HG03045 (cell line): ENCODE data around the gene CPED1.
"Not testable (repeated sequence)": the region's sequence is repeated elsewhere in the genome, so short reads cannot be mapped to it uniquely, and the experiment has no call there.

Experiments
- ATAC-seq: cut with Tn5 transposase; IDR thresholded peaks from one replicate; pipeline ENCODE4 v1.9.1; 2021; ENCODE audit warnings: mild to moderate bottlenecking, moderate library complexity; ENCODE audit not compliant: unreplicated experiment

Gene CPED1

GRCh38 chr7:121016966-121017365 lies 28.5 kb downstream of the CPED1 start:
- ATAC-seq = no peak

- no peak for ATAC-seq
These were observed 29.1 kb downstream of the CPED1 start for GRCh38 chr7:121017586-121017985.

DNA sequence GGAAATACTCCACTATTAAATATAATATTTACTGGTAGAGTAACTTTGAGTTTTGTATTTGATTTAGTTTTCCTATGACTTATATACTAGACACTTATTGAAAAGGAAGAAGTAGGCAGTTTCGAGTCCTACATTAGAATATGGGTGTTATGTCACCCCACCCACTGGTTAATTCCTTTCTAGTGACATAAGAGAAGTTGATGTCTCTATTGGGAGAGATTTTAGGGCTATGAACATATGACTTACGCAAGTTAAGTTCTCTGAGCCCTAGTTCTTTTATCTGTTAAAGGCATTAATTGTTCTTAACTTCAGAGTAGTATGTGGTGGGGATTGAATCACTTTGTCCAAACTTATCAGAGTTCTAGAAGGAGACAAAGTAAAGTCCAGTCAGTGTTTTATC lies 30.5 kb downstream of the CPED1 start:
- ATAC-seq = no peak

DNA sequence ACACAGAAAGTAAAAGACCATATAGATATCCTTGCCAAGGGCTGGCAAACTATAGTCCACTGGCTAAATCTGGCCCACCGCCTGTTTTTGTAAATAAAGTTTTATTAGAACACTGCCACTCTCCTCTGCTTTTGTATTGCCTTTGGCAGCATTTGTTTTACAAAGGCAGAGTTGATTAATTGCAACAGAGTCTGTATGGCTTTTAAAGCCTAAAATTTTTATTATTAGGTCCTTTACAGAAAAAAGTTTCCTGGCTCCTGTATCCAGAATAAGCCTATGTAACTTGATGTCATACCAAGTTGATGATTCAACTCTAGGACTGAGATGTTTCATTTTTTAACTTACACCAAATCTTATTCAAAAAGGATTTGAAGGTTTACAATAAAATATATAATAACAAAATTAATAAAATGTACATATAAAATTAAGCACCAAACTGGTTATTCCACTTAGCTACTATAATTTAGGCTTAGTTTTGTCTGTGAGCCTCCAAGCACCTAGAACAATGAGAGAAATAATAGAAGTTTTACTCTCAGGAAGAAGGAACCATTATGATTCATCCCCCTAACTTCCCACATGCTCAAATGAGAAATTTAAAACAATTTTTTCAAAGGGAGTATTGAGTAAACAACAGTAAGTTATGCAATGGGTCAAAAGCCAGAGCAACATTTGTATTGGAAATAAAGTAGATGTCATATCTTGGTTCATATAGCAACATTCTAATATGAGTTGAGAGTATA lies 31.9 kb downstream of the CPED1 start:
- ATAC-seq = no peak

DNA sequence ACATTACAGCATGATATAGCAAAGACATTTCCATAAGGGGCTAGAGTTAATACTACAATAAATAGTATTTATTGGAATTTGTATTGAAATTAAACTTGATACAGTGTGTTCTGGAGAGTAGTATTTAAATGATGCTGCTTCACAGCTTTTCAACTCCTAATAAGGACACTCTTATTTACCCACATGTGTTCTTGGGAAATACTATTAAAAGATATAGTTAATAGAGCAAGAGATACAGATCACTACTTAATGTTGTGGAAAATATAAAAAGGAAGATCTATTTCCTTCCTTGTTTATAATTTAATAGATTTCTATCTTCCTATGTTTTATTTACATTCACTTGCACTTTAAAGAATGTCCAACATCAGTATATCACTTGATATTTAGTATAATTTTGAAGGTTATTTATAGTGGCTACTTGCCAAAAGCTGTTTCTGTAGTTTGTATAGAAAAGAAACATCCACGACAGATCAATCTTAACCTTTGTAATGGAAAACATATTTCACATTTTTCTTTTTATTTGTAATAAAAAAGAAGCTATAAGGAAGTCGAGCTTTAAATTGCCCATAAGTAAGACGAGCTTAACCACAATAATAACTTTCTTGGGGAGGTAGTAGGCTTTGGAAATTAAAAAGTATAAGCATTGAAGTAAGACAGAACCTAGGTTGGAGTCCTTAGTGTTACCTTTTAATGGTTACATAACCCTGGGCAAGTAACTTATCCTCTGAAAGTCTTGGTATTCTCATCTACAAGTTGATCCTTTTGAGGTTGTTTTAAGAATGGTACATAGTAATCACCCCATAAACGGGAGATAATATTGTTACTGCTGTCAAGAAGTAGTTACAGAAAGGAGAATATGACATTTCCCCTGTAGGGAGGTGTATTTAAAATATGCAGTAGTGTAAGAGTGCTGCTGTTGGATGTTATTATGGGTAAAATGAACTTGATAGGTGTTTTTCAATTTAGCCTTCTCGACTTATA lies 32.8 kb downstream of the CPED1 start:
- no peak for ATAC-seq

- no peak for ATAC-seq
These were observed 34.7 kb downstream of the CPED1 start for GRCh38 chr7:121023194-121023593.

DNA sequence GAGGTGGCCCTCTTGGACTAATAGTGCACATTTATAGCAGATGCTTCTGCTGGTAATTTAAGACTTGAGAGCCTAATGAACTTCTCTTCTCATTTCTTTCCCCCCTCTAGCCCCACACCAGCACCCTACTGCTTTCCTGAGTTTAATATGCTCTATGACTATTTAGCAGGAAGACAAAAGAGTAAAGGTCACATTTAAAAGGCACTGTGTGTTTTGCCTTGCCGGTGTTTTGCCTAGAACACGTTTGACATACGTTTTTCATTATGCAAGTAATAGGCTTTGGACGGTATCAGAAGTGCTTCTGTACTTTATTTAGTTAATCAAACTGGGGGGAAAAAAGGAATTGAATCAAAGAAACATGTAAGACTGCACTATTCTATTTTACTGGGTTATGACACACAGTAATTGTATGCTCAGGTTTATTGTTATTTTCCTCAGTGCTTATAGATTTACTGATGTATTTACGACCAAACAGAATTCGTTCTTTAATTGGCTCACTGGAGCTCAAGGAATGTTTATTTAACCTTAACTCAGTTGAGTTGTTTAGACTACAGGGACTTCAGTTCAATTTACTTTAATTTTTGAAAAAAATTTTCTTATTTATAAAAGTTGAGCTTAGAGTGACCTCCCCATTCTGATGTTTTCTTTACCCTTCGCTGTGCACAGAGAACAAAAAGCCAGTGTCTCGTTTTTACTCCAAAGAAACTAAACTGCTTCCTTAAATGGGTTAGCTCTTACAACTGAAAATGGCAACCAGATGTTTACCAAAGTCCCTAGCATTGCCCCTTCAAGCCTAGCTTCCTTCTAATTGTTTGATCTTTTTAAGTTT lies 35.4 kb downstream of the CPED1 start:
- ATAC-seq = no peak

DNA sequence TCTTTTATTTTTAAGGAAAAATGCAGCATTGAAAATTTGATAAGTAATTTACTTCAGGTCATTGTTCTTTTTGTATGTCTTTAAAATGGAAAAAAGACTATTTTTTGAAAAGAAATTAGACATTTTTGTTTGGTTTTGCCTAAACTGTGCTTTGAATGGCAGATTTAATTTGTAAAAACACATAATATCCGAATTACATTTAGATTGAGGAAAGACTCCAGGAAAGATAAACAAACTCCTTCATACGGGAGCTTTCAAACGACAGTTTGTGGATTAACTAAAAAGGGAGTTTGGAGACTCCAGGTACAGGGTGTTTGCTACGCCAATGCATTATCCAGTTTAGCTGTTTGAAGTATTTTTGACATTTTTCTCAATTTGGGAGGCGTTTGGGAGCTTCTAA lies 36.1 kb downstream of the CPED1 start:
- no peak for ATAC-seq

- no peak for ATAC-seq
These were observed 37.6 kb downstream of the CPED1 start for GRCh38 chr7:121026159-121026558.

GRCh38 chr7:121026577-121027111 lies 38.1 kb downstream of the CPED1 start:
- no peak for ATAC-seq

- no peak for ATAC-seq
These were observed 39.5 kb downstream of the CPED1 start for GRCh38 chr7:121027761-121028669.

DNA sequence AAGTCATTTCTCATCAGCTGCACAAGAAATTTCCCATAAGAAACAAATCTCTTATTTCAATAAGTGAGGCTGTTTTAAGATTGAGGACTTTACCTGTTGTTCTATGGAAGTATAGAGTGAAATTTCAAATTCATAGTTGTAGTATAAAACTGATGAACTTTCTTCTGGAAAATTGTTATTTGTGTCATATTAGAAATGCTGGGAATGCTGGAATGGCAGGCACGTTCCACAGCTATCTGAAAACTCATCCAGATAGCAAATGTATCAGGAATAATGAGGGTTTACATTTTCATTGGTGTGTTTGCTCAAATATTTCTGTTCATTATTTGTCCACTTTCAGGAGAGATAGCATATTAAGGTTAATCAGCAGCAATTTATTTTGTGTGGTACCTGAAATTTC lies 40.8 kb downstream of the CPED1 start:
- ATAC-seq = no peak

GRCh38 chr7:121030308-121030707 lies 41.8 kb downstream of the CPED1 start:
- ATAC-seq = no peak

- ATAC-seq = no peak
These were observed 44.3 kb downstream of the CPED1 start for GRCh38 chr7:121032645-121033460.

- ATAC-seq = no peak
These were observed 46.4 kb downstream of the CPED1 start for GRCh38 chr7:121034929-121035328.

GRCh38 chr7:121036776-121037175 lies 48.3 kb downstream of the CPED1 start:
- ATAC-seq = not testable (repeated sequence)

- ATAC-seq = not testable (repeated sequence)
These were observed 48.8 kb downstream of the CPED1 start for GRCh38 chr7:121037329-121037728.

- no peak for ATAC-seq
These were observed 49.6 kb downstream of the CPED1 start for GRCh38 chr7:121037957-121038716.
